OCI-LY7 (cell line): ENCODE measurements around the gene TYK2.

Source experiments
- EZH2phosphoT487 ChIP-seq: fragments of 200-600 bp; sonication (generic); IDR thresholded peaks from 2 replicates; pipeline ENCODE4 v1.6.1; 2018; ENCODE audit warnings: low read depth, borderline replicate concordance, mild to moderate bottlenecking, mixed run types, antibody characterized with exemption, low read length, moderate library complexity, mixed read lengths
- TF ChIP-seq, protein P1 (sequence below): fragments of 200-600 bp; sonication (generic); conservative IDR thresholded peaks from 2 replicates; pipeline ENCODE4 v1.5.1; 2014; ENCODE audit warnings: mild to moderate bottlenecking, antibody characterized with exemption, low read length, moderate library complexity, mixed read lengths

DNA sequence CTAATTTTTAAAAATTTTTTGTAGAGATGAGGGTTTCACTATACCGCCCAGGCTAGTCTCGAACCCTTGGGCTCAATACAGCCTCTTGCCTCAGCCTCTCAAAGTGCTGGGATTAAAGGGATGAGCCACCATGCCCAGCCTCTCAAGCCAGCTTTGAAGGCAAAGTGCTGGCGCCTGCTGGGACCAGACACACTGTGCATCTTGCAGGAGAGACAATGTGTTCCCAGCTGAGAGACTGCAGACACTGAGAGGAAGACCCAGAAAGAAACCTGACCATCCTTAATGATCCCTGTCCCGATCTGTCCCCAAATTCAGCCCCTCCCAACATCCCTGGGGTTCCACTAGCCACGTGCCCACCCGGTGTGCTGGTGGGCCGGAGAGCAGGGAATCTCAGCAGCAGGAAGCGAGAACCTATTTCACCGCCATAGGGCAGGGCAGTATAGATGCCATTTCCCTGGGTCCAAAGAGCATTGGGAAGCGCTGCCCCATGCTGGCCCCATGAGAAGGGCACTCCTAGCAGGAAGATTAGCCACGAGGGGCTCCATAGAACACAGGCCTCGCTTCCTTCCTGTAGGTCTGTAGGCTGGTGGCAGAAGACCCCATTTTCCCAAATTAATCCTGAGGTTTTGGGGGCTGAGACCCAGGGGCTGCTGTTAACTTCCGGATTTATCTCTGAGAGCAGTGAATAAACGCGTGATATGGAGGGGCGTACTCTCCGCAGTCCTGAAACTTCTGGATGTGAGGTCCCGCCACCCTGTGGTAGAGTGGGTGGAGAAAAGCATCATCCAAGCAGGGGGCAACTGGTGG lies 48.0 kb downstream of the TYK2 start:
- TF ChIP-seq, protein P1, sequence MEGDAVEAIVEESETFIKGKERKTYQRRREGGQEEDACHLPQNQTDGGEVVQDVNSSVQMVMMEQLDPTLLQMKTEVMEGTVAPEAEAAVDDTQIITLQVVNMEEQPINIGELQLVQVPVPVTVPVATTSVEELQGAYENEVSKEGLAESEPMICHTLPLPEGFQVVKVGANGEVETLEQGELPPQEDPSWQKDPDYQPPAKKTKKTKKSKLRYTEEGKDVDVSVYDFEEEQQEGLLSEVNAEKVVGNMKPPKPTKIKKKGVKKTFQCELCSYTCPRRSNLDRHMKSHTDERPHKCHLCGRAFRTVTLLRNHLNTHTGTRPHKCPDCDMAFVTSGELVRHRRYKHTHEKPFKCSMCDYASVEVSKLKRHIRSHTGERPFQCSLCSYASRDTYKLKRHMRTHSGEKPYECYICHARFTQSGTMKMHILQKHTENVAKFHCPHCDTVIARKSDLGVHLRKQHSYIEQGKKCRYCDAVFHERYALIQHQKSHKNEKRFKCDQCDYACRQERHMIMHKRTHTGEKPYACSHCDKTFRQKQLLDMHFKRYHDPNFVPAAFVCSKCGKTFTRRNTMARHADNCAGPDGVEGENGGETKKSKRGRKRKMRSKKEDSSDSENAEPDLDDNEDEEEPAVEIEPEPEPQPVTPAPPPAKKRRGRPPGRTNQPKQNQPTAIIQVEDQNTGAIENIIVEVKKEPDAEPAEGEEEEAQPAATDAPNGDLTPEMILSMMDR = 0 out of 2 replicates have a peak, but pooled peaks have one; percentile 16
- no peak for TF ChIP-seq EZH2phosphoT487
